ENCODE measurements around the gene PPP1CC.

DNA sequence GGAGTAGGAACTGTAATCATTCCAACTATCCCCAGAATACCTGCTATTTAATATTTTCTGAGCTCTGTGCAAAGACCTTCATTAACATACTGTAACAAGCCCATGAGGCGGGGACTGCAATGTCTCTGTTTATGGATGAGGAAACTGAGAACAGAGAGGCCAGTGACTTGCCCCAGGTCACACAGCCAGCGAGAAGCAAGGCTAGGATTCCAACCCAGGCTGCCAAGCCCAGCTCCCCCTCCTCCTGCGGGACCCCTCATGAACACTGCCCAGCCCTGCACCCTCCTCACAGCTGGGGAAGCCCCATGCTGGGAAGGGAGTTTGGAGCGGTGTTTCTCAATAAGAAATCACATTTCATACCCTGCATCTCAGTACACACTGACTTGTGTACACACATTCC lies 64.7 kb downstream of the PPP1CC start:
- TF ChIP-seq POLR2A (IDR thresholded peaks at IDR 0.05; ENCODE audit: low read length) (no peak), GATA1 (IDR thresholded peaks at IDR 0.05; ENCODE audit: low read depth, low read length) (no peak)
